ENCODE measurements around the gene TNPO2.
A peak's percentile ranks its signal among the peaks of the same experiment; 100 is the strongest.
"Not testable (repeated sequence)": the region's sequence is repeated elsewhere in the genome, so short reads cannot be mapped to it uniquely, and the experiment has no call there.

Gene TNPO2

DNA sequence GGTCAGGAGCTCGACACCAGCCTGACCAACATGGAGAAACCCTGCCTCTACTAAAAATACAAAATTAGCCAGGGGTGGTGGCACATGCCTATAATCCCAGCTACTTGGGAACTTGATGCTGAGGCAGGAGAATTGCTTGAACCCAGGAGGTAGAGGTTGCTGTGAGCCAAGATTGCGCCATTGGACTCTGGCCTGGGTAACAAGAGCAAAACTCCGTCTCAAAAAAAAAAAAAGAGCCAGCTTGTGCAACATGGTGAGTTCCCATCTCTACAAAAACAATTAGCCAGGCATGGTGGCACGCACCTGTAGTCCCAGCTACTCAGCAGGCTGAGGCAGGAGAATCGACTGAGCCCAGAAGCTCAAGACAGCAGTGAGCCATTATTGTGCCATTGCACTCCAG is 45.7 kb downstream of the TNPO2 start:
- DNase-seq (ENCODE audit: low read depth in 2 of 3, low spot score in 2 of 3) = not testable (repeated sequence)

DNA sequence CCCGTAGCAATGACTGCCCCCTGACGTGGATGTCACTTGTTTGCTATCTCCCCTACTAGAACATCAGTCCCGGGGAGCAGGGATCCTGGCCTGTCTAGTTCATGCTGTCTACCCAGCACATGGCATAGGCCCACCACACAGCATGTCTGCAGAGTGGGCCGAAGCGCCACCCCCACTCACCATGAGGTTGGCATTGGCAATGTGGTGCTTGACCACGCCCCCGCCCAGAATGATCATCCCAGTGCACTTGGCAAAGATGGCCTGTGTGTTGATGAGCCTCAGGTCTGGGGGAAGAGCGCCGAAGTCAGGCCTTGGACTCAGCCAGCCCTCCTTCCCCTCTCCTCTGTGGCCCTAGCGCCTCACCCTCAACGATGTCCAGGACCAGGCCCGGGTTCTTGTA is 46.8 kb downstream of the TNPO2 start:
- no peak for DNase-seq (ENCODE audit: low read depth in 2 of 3, low spot score in 2 of 3)

DNA sequence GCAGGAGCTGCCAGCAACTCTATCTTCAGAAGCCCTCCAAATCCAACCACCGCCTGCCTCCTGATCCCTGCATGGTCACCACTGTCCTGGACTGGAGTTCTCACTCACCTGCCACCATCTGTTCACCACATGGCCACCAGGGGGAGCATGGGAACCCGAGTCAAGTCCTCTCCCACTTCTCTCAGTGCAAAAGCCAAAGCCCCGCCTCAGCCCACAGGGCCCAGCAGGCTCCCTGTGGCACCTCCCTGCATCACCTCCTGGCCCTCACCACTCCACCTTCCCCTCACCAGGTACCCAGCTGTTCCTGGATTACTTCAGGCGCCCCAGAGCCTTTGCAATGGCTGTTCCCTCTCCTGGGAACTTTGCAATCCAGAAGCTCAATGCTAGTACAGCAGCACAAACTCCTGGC is 47.3 kb downstream of the TNPO2 start:
- peak; percentile 63 to 95 (median 90) for DNase-seq (ENCODE audit: low read depth in 2 of 3, low spot score in 2 of 3)

DNA sequence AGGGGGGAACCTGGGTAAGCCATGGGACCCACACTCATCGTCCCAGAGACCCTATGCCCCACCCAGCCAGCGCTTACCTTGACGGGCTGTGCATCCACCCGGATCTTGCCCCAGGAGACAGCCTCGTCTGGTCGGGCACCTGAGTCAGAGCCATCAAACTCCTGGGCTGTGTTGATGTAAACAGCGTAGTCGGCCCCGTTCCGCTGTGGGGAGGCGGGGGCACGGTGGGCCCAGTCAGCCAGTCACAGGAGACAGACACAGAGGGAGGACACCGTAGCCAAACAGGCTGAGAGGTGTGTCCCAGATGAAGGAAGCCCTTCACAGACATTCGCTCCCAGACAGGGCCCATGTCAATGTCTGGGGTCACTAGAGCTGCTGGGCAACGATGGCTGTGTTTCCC is 47.8 kb downstream of the TNPO2 start:
- DNase-seq (ENCODE audit: low read depth in 2 of 3, low spot score in 2 of 3) = no peak

DNA sequence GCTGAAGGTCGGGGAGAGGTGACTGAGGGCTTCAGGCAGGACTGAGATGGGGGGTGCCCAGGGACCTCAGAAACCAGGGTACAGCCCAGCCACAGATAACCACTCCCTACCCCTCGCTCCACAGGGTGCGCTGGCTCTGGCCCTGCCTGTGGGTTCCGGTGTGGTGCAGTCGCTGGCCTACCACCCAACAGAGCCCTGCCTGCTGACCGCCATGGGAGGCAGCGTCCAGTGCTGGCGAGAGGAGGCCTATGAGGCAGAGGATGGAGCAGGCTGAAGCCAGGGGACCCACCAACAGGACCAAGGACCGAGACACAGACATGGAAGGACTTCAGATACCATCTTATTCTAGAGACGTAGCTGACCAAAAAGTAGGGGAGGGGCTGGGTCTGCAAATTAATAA is 48.3 kb downstream of the TNPO2 start:
- DNase-seq (ENCODE audit: low read depth in 2 of 3, low spot score in 2 of 3) = no peak

DNA sequence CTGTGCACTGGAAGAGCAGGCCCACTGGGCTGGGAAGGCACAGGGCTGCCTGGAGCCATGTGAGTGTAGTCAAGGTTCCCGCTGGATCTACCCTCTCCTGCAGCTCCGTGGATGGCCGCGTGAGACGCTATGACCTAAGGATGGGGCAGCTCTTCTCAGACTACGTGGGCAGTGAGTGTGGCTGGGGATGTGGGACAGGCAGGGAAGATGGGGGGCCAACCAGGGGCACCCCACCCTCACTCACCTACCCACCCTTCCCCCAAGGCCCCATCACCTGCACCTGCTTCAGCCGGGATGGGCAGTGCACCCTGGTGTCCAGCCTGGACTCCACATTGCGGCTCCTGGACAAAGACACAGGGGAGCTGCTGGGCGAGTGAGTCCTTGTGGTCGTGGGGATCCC is 51.0 kb downstream of the TNPO2 start:
- DNase-seq (ENCODE audit: low read depth in 2 of 3, low spot score in 2 of 3) = no peak

DNA sequence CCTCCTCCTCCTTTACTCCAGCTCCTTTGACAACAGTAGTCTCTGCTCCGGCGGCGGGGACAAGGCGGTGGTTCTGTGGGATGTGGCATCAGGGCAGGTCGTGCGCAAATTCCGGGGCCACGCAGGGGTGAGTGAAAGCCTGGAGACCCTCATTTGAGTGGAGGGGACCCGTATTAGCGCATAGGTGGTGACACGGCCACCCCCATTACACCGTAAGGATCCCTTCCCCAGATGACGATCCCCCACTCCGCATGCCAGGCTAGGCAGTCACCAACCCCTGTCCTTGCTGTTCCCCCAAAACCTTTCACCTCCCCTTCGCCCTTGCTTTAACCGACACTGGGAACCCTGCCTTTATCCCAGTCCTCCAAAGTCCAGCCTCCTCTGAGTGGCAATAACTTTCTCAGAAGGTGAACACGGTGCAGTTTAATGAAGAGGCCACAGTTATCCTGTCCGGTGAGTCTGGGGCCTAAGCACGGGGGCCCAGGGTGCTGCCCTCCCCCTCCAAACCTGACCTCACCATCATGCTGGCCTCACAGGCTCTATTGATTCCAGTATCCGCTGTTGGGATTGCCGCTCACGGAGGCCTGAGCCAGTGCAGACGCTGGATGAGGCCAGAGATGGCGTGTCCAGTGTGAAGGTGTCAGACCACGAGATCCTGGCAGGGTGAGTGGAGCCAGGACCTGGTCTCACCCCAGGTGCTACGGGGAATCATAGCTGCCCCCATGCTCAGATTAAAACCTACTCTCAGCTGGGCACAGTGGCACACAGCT is 53.4 kb downstream of the TNPO2 start:
- DNase-seq (ENCODE audit: low read depth in 2 of 3, low spot score in 2 of 3) = no peak

DNA sequence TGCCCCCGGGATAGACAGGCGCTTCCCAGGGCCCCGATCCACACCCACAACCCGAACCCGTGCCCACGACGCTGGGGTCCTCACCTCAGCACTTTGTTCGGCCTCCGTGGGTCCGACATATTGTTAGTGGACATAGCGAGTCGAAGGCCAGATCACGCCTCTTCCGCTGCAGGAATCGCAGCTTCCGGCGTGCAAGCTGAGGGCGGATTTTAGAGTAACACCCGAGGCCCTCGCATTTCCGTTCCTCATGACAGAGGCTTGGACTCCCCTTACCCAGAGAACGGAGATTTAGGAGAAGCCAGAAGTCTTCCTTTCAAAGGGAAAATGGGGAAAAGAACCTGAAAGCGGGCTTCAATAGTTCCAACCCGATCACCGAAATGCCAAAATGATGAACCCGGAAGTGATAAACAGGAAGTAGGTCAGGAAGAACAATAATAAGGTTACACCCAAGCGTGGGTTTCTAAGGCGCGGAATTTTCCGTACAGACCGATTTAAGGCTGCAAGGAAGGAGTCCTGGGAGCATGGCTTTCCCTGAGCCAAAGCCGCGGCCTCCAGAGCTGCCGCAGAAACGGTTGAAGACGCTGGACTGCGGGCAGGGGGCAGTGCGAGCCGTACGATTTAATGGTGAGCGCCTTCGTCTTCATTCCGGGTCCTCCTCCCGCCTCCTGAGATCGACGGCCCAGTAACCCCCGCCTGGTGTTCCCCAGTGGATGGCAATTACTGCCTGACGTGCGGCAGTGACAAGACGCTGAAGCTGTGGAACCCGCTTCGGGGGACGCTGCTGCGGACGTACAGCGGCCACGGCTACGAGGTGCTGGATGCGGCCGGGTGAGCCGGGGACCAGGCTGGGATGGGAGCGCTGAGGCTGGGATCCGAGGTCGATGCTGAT is 54.2 kb downstream of the TNPO2 start:
- DNase-seq (ENCODE audit: low read depth in 2 of 3, low spot score in 2 of 3) = peak in 2 of 3 experiments; percentile 58 to 60

DNA sequence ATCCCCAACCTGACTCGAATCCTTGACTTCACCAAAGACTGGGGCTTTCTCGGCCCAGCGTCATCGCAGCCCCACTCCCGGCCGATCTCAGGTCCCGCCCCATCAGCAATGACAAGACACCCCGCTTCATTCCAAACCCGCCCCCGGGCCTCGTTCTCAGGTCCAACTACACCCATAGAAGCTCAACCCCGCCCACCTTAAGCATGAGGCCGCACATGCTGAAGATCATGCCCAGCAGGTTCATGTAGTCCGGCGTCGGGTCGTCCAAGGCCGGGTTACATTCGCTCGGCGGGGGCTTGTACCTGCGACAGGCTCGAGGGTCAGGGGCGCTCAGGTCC is 54.8 kb downstream of the TNPO2 start:
- DNase-seq (ENCODE audit: low read depth in 2 of 3, low spot score in 2 of 3) = peak in 1 of 3 experiments; percentile 36

DNA sequence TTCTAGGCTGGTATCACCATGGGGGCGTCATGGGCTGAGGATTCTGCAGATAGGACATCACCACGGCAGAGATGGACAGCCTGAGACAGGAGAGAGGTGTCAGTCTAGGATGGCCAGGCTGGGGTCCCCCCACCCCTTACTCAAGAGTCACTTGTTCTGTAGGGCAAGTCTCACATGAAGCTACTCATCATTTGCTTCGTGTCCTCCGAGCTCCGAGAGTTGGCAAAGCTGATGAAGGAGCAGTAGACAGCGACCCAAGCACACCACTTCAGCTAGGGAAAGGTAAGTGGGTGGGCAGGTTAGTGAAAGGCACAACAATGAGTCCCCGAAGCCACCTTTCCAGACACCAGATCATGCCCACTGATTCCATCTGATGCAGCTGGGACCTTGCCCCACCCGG is 55.4 kb downstream of the TNPO2 start:
- DNase-seq (ENCODE audit: low read depth in 2 of 3, low spot score in 2 of 3) = no peak

DNA sequence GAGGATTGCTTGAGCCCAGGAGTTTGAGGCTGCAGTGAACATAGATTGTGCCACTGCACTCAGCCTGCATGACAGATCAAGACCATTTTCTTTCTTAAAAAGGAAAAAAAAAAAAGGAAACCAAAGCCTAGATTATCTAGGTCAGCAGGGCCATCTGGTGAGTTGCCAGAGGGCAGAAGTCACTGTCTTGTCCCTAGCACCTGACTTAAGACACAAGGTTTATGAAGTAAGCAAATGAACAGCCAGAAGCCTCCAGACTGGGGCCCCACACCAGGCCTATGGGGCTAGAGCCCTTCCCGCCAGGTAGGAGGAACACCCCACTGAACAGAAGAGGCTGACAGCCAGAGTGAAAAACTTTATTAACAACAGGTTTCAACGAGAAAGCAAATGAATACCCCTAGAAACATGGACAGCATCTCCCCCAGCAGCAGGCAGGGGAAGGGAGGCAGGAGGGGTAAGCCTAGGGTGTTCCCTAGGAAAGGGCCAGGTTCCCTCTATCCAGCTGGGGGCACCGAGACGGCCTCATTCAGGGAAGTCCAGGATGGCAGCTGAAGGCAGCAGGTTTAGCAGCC is 55.9 kb downstream of the TNPO2 start:
- no peak for DNase-seq (ENCODE audit: low read depth in 2 of 3, low spot score in 2 of 3)

DNA sequence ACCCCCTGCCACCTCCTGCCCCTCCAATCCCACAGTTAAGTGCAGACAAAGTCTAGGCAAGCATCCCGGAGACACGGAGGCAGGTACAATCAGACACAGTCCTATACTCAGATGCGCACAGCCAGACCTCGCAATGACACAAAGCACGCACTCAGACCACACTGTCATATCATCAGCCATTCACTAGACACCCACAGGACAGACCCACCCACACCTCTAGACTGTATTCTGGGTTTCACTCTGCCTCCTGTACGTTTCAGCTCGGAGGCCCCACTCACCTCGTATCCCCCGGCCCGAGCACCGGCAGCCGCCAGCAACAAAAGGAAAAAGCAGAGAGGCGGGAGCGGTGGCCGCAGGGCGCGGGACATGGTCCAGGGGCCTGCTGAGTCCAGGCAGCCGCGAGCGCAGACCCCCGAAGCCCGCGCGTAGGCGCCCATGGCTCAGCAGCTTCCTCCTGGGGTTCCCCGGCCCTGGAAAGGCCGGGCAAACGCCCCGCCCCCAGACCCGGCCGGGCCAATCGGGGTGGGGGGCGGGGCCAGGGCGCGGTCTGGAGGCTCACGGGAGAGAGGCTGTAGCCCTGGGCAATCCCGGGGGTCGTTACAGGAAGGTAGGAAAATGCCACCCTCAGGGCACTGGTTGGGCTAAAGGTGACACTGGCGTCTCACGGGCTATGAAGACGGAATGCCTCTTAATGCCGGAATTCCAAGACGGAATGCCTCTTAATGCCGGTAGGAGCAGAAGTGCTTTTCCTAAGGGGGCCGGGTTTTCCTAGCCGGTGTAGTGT is 57.3 kb downstream of the TNPO2 start, which contains the start of the genes MAN2B1 and WDR83:
Gene MAN2B1 (minus strand): TSS at position 478 of the 784 bp plus-strand sequence. CDS start 41 bp downstream, at position 437.
Gene WDR83 (plus strand): TSS at position 543 of the 784 bp plus-strand sequence. CDS start 2,984 bp downstream, outside the sequence.
- peak; percentile 63 to 75 (median 65) for DNase-seq (ENCODE audit: low read depth in 2 of 3, low spot score in 2 of 3)

DNA sequence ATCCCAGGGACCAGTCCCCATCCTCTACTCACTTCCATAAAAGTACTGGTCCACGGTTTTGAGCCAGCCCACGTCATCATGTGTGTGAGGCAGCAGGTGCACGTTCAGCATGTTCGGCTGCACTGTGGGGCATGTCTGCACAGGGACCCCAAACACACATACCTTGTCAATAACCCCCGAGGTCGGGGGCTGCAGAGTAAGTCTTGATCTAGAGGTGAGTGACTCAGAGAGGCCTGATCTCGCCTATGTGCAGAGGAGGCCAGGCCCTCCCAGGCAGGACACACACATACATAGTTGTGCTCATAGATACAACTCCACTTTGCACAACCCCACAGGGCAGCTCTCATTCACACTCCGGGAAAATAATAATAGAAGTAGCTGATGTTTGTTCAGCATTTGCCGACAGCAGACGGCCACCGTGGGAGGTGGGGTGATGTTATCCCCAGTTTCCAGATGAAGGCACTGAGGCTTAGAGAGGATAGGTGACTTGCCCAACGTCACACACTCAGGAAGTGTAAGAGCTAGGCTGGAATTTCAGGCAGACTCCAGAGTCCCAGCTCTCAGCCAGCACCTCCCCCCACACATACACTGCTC is 58.0 kb downstream of the TNPO2 start:
- DNase-seq (ENCODE audit: low read depth in 2 of 3, low spot score in 2 of 3) = no peak

DNA sequence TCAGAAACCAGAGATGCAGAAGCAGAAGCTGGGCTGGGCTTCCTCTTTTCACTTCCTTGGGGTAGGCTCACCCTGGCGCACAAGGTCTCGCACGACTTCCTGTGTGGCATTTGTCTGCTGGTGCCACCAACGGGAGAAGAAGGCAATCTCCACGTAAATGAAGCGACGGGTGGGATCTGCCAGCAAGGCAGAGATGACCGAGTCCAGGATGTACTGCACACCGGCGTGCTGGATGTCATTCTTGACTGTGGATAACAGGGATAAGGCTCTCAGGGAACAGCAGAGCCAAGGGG is 58.5 kb downstream of the TNPO2 start:
- no peak for DNase-seq (ENCODE audit: low read depth in 2 of 3, low spot score in 2 of 3)

DNA sequence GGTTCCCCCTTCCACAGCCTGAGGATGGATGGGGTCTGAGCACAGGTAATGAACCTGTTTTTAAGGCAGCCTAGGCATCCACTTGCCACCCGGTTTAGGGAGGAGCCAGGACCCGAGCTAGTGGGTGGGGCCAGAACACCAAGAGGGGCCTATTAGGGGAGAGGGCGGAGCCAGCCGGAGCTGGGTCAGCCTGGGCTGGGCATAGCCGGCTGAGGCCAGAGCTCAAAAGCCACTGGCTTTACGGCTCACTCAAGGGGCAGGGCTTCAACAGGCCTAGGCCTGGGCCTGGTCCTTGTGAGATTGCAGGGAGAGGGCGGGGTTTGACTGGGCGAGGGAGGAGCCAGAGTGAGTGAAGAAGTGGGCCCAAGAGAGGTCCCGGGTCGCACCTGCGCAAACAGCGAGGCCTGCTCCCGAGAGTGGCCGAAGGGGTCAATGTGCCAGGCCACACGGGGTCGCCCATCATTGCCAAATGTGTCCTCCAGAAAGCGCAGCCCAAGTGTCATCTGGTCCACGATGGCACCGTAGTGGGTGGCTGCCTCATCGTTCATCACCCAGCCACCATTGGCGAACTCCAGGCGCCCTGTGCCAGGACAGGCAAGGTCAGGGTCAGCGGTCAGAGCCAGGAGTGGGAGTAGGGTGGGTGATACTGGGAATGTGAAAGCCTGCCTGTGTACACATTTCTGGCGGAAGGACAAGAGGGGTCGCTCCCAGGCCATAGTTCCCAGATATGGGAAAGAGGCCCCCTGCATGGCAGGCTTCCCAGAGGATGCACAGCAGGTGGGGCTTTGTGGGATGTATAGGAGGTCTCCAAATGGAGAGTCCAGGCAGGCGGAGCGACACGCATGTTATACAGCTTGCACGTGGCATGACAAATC is 59.1 kb downstream of the TNPO2 start:
- no peak for DNase-seq (ENCODE audit: low read depth in 2 of 3, low spot score in 2 of 3)

DNA sequence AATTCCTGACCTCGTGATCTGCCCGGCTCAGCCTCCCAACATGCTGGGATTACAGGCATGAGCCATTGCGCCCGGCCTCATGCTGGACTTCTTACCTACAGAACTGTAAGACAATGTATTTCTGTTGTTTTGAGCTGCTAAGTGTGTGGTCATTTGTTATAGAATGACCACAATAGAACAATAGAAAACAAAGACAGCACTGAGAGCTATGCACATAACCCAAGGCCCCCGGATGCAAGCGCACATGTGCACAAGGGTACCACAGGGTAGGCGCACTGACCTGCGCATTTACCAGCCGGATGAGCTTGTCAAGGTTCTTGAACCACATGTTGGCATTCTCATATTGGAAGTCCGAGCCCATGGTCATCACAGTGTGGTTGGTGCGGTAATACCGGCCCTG is 62.8 kb downstream of the TNPO2 start:
- no peak for DNase-seq (ENCODE audit: low read depth in 2 of 3, low spot score in 2 of 3)

DNA sequence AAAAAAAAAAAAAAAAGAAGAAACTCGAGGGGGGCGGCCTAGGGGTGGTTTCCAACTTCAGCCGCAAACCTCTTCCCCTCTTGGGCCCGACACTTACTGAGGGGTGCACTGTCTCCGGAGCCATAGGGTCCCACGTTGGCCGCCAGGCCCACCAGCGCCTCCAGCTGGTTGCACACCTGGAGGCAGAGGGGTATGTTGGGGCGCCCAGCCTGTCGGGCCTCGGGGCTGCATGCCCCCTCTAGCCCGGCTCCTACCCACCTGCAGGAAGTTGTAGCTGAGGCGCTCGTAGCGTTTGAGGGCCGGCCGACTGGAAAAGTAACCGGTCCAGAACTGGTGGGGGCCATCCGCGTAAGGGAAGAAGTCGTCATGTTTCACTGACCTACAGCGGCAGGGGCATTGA is 65.8 kb downstream of the TNPO2 start:
- DNase-seq (ENCODE audit: low read depth in 2 of 3, low spot score in 2 of 3) = no peak

DNA sequence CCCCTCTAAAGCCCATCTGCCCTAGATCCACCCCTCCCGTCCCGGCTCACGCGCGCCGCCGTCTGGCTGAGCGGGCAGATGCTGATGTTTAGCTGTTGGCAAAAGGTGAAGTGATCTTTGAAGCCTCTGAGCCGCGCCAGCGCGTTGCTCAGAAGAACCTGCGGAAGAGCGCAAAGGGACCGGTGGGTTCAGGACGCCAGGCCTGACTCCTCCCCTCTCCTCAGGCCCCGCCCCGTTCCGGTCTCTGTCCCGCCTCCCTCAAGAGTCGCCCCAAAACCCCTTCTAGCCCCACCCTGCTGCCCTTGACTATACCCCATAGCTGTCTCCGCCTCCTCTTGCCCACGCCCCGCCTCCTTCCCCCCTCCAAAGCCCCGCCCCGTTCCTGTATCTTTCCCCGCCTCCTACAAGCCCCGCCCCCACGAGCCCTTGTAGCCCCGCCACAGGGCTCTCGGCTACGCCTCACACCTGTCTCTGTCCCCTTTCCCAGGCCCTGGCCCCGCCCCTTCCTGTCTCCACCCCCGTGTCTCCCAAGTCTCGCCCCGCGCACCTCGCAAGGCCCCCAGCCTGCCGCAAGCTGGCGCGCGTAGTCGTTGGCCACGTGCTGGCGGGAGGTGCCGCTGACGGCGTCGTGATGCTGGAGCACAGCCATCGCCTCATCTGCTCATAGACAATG is 66.7 kb downstream of the TNPO2 start:
- DNase-seq (ENCODE audit: low read depth in 2 of 3, low spot score in 2 of 3) = no peak

DNA sequence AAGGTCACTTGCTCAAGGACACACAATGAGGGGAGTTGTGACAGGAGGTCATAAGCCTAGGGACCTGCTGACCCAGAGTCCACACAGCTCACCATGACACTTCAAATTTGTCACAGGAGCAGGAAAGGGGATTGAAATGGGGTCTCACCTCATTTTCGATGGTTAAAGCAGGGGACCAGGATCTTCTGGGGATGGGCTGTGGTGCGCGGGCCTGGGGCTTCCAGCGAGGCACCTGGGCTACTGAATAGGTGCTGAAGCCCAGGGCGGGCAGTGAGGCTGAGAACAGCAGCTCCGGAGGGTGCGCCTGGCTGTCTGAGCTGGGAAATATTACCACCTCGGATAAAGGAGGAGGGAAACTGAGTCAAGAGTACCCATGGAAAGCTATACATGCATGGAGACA is 68.2 kb downstream of the TNPO2 start:
- no peak for DNase-seq (ENCODE audit: low read depth in 2 of 3, low spot score in 2 of 3)

All from activated CD8-positive, alpha-beta memory T cell treated with anti-CD3 and anti-CD28 coated beads for 48 hours (primary cell).